Neural progenitor cell (in vitro differentiated cells): ENCODE measurements around the gene SGSM2. TPM values are rescaled to one million over a fixed set of nuclear protein-coding genes. Genes with fewer than 3 reads are reported as not detected.
A peak's percentile ranks its signal among the peaks of the same experiment; 100 is the strongest.

ENCODE experiments used
- DNase-seq: peaks from one replicate; pipeline ENCODE4 v3.0.0-alpha.2; 2016; ENCODE audit warnings: low spot score
- H2AFZ ChIP-seq: fragments of 200-600 bp; sonication (generic); replicated peaks from 2 replicates; pipeline ENCODE4 v1.6.1; 2016; ENCODE audit warnings: antibody characterized with exemption
- H3F3A ChIP-seq: fragments of 200-600 bp; sonication (generic); 2 replicates; pipeline ENCODE4 v1.6.1; 2016; ENCODE audit warnings: antibody characterized with exemption, low read depth
- H3K27ac ChIP-seq: fragments of 200-600 bp; sonication (generic); 2 replicates; pipeline ENCODE4 v1.5.1; 2016; ENCODE audit warnings: mild to moderate bottlenecking
- H3K27me3 ChIP-seq: fragments of 200-600 bp; sonication (generic); 2 replicates; pipeline ENCODE4 v1.6.1; 2016; ENCODE audit warnings: mild to moderate bottlenecking, moderate library complexity
- H3K36me3 ChIP-seq: fragments of 200-600 bp; sonication (generic); 2 replicates; pipeline ENCODE4 v1.5.1; 2016
- H3K4me1 ChIP-seq: fragments of 200-600 bp; sonication (generic); 2 replicates; pipeline ENCODE4 v1.6.1; 2016; ENCODE audit warnings: mixed run types
- H3K4me2 ChIP-seq: fragments of 200-600 bp; sonication (generic); 2 replicates; pipeline ENCODE4 v1.6.1; 2016
- H3K4me3 ChIP-seq: fragments of 200-600 bp; sonication (generic); 2 replicates; pipeline ENCODE4 v1.5.1; 2016
- H3K79me2 ChIP-seq: fragments of 200-600 bp; sonication (generic); 2 replicates; pipeline ENCODE4 v1.6.1; 2016; ENCODE audit warnings: low read depth
- H3K9ac ChIP-seq: fragments of 200-600 bp; sonication (generic); 2 replicates; pipeline ENCODE4 v1.6.1; 2016
- H3K9me3 ChIP-seq: fragments of 200-600 bp; sonication (generic); 2 replicates; pipeline ENCODE4 v1.5.1; 2016; ENCODE audit warnings: low read depth
- H4K20me1 ChIP-seq: fragments of 200-600 bp; sonication (generic); 2 replicates; pipeline ENCODE4 v1.6.1; 2016; ENCODE audit warnings: low read depth
- H3K27ac Mint-ChIP-seq: 3 replicates; pipeline ENCODE4 v1.8.0; 2021; ENCODE audit warnings: mixed read lengths
- H3K27me3 Mint-ChIP-seq: 2 replicates; pipeline ENCODE4 v1.8.0; 2022; ENCODE audit warnings: low read depth, mild to moderate bottlenecking, inconsistent platforms, moderate library complexity, mixed read lengths; ENCODE audit not compliant: insufficient read depth
- H3K36me3 Mint-ChIP-seq: 3 replicates; pipeline ENCODE4 v1.8.0; 2021; ENCODE audit warnings: mixed read lengths
- H3K4me1 Mint-ChIP-seq: 3 replicates; pipeline ENCODE4 v1.8.0; 2021; ENCODE audit warnings: mixed read lengths
- H3K4me3 Mint-ChIP-seq: 3 replicates; pipeline ENCODE4 v1.8.0; 2021; ENCODE audit warnings: mild to moderate bottlenecking, moderate library complexity, mixed read lengths
- H3K9me3 Mint-ChIP-seq: 3 replicates; pipeline ENCODE4 v1.8.0; 2020; ENCODE audit warnings: mixed read lengths
- EZH2 ChIP-seq: fragments of 200-600 bp; sonication (generic); IDR thresholded peaks from 2 replicates; pipeline ENCODE4 v1.6.1; 2017; ENCODE audit warnings: antibody characterized with exemption, mild to moderate bottlenecking, moderate library complexity
- EZH2phosphoT487 ChIP-seq: fragments of 200-600 bp; sonication (generic); IDR thresholded peaks from 2 replicates; pipeline ENCODE4 v1.6.1; 2017; ENCODE audit warnings: antibody characterized with exemption
- total RNA-seq: library from RNA; depleted of rRNA; stranded (reverse); fragments of >200 nt; gene quantifications from 2 replicates; pipeline ENCODE4 v1.2.3, GENCODE V29; 2015; ENCODE audit warnings: low replicate concordance
- TF ChIP-seq, protein P1 (sequence below): fragments of 200-600 bp; sonication (generic); IDR thresholded peaks from 2 replicates; pipeline ENCODE4 v1.5.1; 2017; ENCODE audit warnings: antibody characterized with exemption, mild to moderate bottlenecking

SGSM2 gene
- total RNA-seq, 1 donor from 2014 or later, result 39.0 TPM

DNA sequence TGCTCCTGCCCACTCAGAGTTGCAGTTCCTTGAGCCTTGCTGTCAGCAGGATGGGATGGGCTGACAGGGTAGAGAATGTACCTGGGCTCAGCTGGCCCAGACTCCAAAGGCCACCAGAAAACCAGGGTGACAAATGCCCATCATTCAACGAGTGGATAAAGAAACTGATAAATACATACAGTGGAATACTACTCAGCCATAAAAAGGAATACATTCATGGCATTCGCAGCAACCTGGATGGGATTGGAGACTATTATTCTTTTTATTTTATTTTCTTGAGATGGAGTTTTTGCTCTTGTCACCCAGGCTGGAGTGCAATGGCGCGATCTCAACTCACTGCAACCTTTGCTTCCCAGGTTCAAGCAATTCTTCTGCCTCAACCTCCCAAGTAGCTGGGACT lies 19.9 kb downstream of the SGSM2 start:
- TF ChIP-seq, protein P1, sequence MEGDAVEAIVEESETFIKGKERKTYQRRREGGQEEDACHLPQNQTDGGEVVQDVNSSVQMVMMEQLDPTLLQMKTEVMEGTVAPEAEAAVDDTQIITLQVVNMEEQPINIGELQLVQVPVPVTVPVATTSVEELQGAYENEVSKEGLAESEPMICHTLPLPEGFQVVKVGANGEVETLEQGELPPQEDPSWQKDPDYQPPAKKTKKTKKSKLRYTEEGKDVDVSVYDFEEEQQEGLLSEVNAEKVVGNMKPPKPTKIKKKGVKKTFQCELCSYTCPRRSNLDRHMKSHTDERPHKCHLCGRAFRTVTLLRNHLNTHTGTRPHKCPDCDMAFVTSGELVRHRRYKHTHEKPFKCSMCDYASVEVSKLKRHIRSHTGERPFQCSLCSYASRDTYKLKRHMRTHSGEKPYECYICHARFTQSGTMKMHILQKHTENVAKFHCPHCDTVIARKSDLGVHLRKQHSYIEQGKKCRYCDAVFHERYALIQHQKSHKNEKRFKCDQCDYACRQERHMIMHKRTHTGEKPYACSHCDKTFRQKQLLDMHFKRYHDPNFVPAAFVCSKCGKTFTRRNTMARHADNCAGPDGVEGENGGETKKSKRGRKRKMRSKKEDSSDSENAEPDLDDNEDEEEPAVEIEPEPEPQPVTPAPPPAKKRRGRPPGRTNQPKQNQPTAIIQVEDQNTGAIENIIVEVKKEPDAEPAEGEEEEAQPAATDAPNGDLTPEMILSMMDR, result no peak
- no peak for TF ChIP-seq EZH2
- no peak for TF ChIP-seq EZH2phosphoT487
- Histone ChIP-seq H3F3A (peaks cover 10% of the 10 kb centered on the region), H3K79me2 (no peaks in the 10 kb centered on the region), H3K4me1 (peaks cover 3% of the 10 kb centered on the region), H4K20me1 (no peaks in the 10 kb centered on the region), H3K4me2 (no peak overlapping the region), H2AFZ (no peak overlapping the region), H3K4me3 (no peak overlapping the region), H3K27me3 (no peaks in the 10 kb centered on the region), H3K9ac (no peak overlapping the region), H3K9me3 (no peaks in the 10 kb centered on the region), H3K36me3 (no peaks in the 10 kb centered on the region), H3K27ac (no peak overlapping the region)
- peaks cover 2% of the 10 kb centered on the region for H3K36me3 Mint-ChIP-seq
- H3K4me3 Mint-ChIP-seq, result no peak overlapping the region
- DNase-seq, result no peak
- no peaks in the 10 kb centered on the region for H3K9me3 Mint-ChIP-seq
- peaks cover 19% of the 10 kb centered on the region for H3K4me1 Mint-ChIP-seq
- no peaks in the 10 kb centered on the region for H3K27me3 Mint-ChIP-seq
- H3K27ac Mint-ChIP-seq, result no peak overlapping the region

DNA sequence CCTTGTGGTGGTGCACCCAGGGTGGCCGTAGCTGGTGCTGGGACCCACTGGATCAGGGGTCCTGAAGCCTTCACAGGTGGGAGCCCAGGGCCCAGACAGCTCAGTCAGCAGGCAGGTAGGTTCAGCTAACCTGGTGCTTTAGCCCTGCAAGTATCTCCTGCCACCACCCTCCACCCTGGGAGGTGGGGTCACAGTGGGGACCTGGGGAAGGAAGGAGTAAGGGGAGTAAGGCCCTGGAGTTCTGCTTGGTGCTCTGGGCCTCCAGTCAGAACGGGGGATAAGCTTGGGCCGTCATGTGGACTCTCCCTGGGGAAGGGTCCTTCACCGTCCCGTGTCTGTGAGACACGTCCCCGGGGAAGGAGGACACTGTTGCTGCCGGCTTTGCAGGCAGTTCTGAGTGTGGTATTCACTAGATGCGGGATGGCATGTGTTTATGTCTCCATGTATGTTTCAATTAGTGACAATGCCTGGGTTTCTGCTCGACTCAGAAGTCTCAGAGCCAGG lies 20.7 kb downstream of the SGSM2 start:
- Histone ChIP-seq H3K9ac (no peak overlapping the region), H3K4me1 (no peaks in the 10 kb centered on the region), H3K79me2 (no peaks in the 10 kb centered on the region), H3K9me3 (no peaks in the 10 kb centered on the region), H3K4me3 (no peak overlapping the region), H3K27me3 (no peaks in the 10 kb centered on the region), H3F3A (peaks cover 7% of the 10 kb centered on the region), H2AFZ (no peak overlapping the region), H3K27ac (no peak overlapping the region), H3K4me2 (no peak overlapping the region), H3K36me3 (no peaks in the 10 kb centered on the region), H4K20me1 (no peaks in the 10 kb centered on the region)
- no peak overlapping the region for H3K4me3 Mint-ChIP-seq
- no peak overlapping the region for H3K27ac Mint-ChIP-seq
- H3K27me3 Mint-ChIP-seq, result no peaks in the 10 kb centered on the region
- no peak for TF ChIP-seq EZH2phosphoT487
- TF ChIP-seq, protein P1, result no peak
- TF ChIP-seq EZH2, result no peak
- no peak for DNase-seq
- peaks cover 5% of the 10 kb centered on the region for H3K36me3 Mint-ChIP-seq
- H3K9me3 Mint-ChIP-seq, result no peaks in the 10 kb centered on the region
- H3K4me1 Mint-ChIP-seq, result peaks cover 14% of the 10 kb centered on the region

DNA sequence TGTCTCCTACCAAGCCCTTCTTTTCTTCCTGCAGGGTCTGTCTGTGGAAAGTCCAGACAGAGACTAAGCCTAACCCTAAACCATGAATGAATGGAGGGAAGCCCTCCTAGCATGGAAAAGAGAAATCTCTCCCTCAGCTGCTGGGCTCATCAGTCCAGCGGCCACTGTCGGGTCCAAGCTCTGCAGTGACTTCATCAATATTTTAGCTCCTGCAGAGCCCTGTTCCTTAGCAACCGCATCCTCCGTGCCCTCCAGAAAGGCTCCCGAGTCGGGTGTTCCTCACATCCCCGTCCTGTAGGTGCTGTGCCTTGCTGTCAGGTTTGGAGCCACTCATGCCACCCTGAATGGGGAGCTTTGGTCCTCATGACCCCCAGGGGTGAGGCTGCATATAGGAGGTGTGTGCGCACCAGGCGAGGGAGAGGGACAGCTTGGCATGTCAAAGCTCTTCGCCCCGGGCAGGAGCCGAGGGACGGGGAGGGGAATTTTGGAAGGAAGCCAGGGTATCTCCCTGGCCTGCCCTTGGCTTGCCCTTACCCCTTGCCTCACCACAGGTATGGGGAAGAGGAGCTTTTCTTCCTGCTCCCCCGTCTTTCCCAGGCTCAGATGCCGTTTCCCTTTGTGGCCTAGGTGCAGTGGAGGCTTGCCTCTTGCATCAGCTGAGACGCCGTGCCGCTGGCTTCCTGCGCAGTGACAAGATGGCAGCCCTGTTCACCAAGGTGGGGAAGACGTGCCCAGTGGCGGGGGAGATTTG lies 23.9 kb downstream of the SGSM2 start:
- DNase-seq, result no peak
- Mint-ChIP-seq H3K36me3 (peaks cover 6% of the 10 kb centered on the region), H3K27me3 (no peaks in the 10 kb centered on the region), H3K4me1 (peaks cover 12% of the 10 kb centered on the region), H3K27ac (no peak overlapping the region), H3K9me3 (no peaks in the 10 kb centered on the region), H3K4me3 (peak overlapping the region; percentile 9)
- Histone ChIP-seq H3K36me3 (no peaks in the 10 kb centered on the region), H3K4me2 (no peak overlapping the region), H2AFZ (no peak overlapping the region), H3K9ac (no peak overlapping the region), H3K9me3 (no peaks in the 10 kb centered on the region), H3K4me1 (no peaks in the 10 kb centered on the region), H3F3A (no peaks in the 10 kb centered on the region), H4K20me1 (no peaks in the 10 kb centered on the region), H3K27ac (no peak overlapping the region), H3K4me3 (no peak overlapping the region), H3K27me3 (no peaks in the 10 kb centered on the region), H3K79me2 (no peaks in the 10 kb centered on the region)
- TF ChIP-seq, protein P1, result no peak
- no peak for TF ChIP-seq EZH2phosphoT487
- no peak for TF ChIP-seq EZH2
